ENCODE measurements around the gene LENEP. TPM values are rescaled to one million over a fixed set of nuclear protein-coding genes. Genes with fewer than 3 reads are reported as not detected.

Gene LENEP
- total RNA-seq, 2 experiments from 2014 or later, result 0.78 to 2.3 TPM

GRCh38 chr1:154960446-154961136, 32.8 kb upstream of the LENEP start:
- Histone ChIP-seq H3K9me2 (ENCODE audit: insufficient read depth, low read length) (no peaks in the 10 kb centered on the region), H3K4me1 (ENCODE audit: insufficient read depth, low read length, poor library complexity, severe bottlenecking) (peaks cover 39% of the 10 kb centered on the region), H3K4me2 (ENCODE audit: low read length) (peak overlapping the region; percentile 88), H3K79me2 (ENCODE audit: insufficient read depth, low read depth, low read length) (peaks cover 21% of the 10 kb centered on the region), H4K20me1 (ENCODE audit: insufficient read depth, low read length) (0 out of 2 replicates have a peak, but pooled peaks cover 4% of the 10 kb centered on the region), H3K27ac (ENCODE audit: low read depth, low read length, poor library complexity, severe bottlenecking) (peak overlapping the region; percentile 77), H3K36me3 (ENCODE audit: insufficient read depth, low read length) (peaks cover 62% of the 10 kb centered on the region), H3K9me3 (ENCODE audit: low read length) (no peaks in the 10 kb centered on the region), H3K4me3 (ENCODE audit: low read depth, low read length, poor library complexity, severe bottlenecking) (peak overlapping the region; percentile 82), H2AFZ (ENCODE audit: low read length) (no peak overlapping the region)
- no peak for TF ChIP-seq EZH2phosphoT487 (IDR thresholded peaks at IDR 0.05; ENCODE audit: borderline replicate concordance, low read depth, low read length)
- no peak for TF ChIP-seq CTCF (conservative IDR thresholded peaks at IDR 0.05; ENCODE audit: low read length)
- CTCF ChIA-PET (ENCODE audit: unreplicated experiment), result no interaction called here
- POLR2A ChIA-PET, result interaction anchor here (0.5 to 1.5 kb wide), 4 partner anchors 9 to 26 kb away, joined by 3 to 6 read pairs (median 4); partner anchors contain the start of gene FLAD1
- DNase-seq (ENCODE audit: low spot score), result peak; percentile 36
- BruUV-seq (replicated peaks), result TSS peak; percentile 39
- intact Hi-C loops (cut with micrococcal nuclease; ENCODE audit: unreplicated experiment), result loop anchor here (1.0 to 5.0 kb wide), 4 partner anchors 14 to 102 kb away; partner anchors contain the start of genes CKS1B and EFNA4

GRCh38 chr1:154961207-154962155, 31.9 kb upstream of the LENEP start, which contains the start of gene PYGO2:
PYGO2 (minus strand) TSS chr1:154961782; CDS start chr1:154961576, 206 bp downstream.
- intact Hi-C loops (cut with micrococcal nuclease; ENCODE audit: unreplicated experiment), result loop anchor here (1.0 to 5.0 kb wide), 4 partner anchors 13 to 101 kb away; partner anchors contain the start of genes CKS1B and EFNA4
- no peaks in the 10 kb centered on the region for H3K9me3 ChIP-seq (ENCODE audit: low read length)
- 0 out of 2 replicates have a peak, but pooled peaks cover 4% of the 10 kb centered on the region for H4K20me1 ChIP-seq (ENCODE audit: insufficient read depth, low read length)
- peaks cover 71% of the 10 kb centered on the region for H3K36me3 ChIP-seq (ENCODE audit: insufficient read depth, low read length)
- peak within 1 kb of the TSS; percentile 77 for H3K27ac ChIP-seq (ENCODE audit: low read depth, low read length, poor library complexity, severe bottlenecking)
- H3K79me2 ChIP-seq (ENCODE audit: insufficient read depth, low read depth, low read length), result peaks cover 21% of the 10 kb centered on the region
- peak within 1 kb of the TSS; percentile 61; the same call in 1 of the 2 replicates for H2AFZ ChIP-seq (ENCODE audit: low read length)
- peak; percentile 88 for DNase-seq (ENCODE audit: low spot score)
- no peaks in the 10 kb centered on the region for H3K9me2 ChIP-seq (ENCODE audit: insufficient read depth, low read length)
- peaks cover 35% of the 10 kb centered on the region for H3K4me1 ChIP-seq (ENCODE audit: insufficient read depth, low read length, poor library complexity, severe bottlenecking)
- TF ChIP-seq CTCF (conservative IDR thresholded peaks at IDR 0.05; ENCODE audit: low read length) (peak; percentile 80), EZH2phosphoT487 (IDR thresholded peaks at IDR 0.05; ENCODE audit: borderline replicate concordance, low read depth, low read length) (no peak)
- H3K4me2 ChIP-seq (ENCODE audit: low read length), result peak within 1 kb of the TSS; percentile 88
- CTCF ChIA-PET (ENCODE audit: unreplicated experiment), result no interaction called here
- peak within 1 kb of the TSS; percentile 82 for H3K4me3 ChIP-seq (ENCODE audit: low read depth, low read length, poor library complexity, severe bottlenecking)
- POLR2A ChIA-PET, result interaction anchor here (0.5 to 1.5 kb wide), 4 partner anchors 10 to 27 kb away, joined by 3 to 6 read pairs (median 4); partner anchors contain the start of gene FLAD1
- no TSS peak for BruUV-seq (replicated peaks)
